SK-N-SH treated with all-trans-retinoic acid at 6 μM for 48 hours (cell line): ENCODE measurements around the gene PCBP3.

Source experiments
- ATAC-seq: fragments of 200-7000 bp; cut with Tn5 transposase; 3 replicates; pipeline ENCODE4 v1.9.1; 2020; ENCODE audit warnings: mild to moderate bottlenecking, moderate library complexity
- CREB5 ChIP-seq: fragments of 250-450 bp; sonication (Bioruptor Pico); IDR thresholded peaks from 2 replicates; pipeline ENCODE4 v1.5.1; 2020; ENCODE audit warnings: low read depth, mild to moderate bottlenecking, moderate library complexity
- CSRNP3 ChIP-seq: fragments of 250-450 bp; sonication (Bioruptor Pico); IDR thresholded peaks from 2 replicates; pipeline ENCODE4 v1.5.1; 2021; ENCODE audit warnings: mild to moderate bottlenecking, moderate library complexity
- ESRRG ChIP-seq: fragments of 250-450 bp; sonication (Bioruptor Pico); IDR thresholded peaks from 2 replicates; pipeline ENCODE4 v1.6.1; 2021; ENCODE audit warnings: mild to moderate bottlenecking
- GLIS3 ChIP-seq: fragments of 250-450 bp; sonication (Bioruptor Pico); IDR thresholded peaks from 2 replicates; pipeline ENCODE4 v1.5.0; 2020; ENCODE audit warnings: mild to moderate bottlenecking, moderate library complexity
- ISL1 ChIP-seq: fragments of 250-450 bp; sonication (Bioruptor Pico); IDR thresholded peaks from 2 replicates; pipeline ENCODE4 v2.1.2; 2022; ENCODE audit warnings: mild to moderate bottlenecking, moderate library complexity
- OSR1 ChIP-seq: fragments of 250-450 bp; sonication (Bioruptor Pico); IDR thresholded peaks from 2 replicates; pipeline ENCODE4 v1.8.0; 2022; ENCODE audit warnings: moderate library complexity, mild to moderate bottlenecking, inconsistent platforms
- PATZ1 ChIP-seq: fragments of 250-450 bp; sonication (Bioruptor Pico); IDR thresholded peaks from 2 replicates; pipeline ENCODE4 v1.8.0; 2020; ENCODE audit warnings: mild to moderate bottlenecking, moderate library complexity, borderline replicate concordance
- PPARA ChIP-seq: fragments of 250-450 bp; sonication (Bioruptor Pico); IDR thresholded peaks from 2 replicates; pipeline ENCODE4 v1.5.0; 2020; ENCODE audit warnings: mild to moderate bottlenecking, borderline replicate concordance
- RARB ChIP-seq: fragments of 250-450 bp; sonication (Bioruptor Pico); IDR thresholded peaks from 2 replicates; pipeline ENCODE4 v1.8.0; 2021; ENCODE audit warnings: mild to moderate bottlenecking, moderate library complexity
- SNAI2 ChIP-seq: fragments of 250-450 bp; sonication (Bioruptor Pico); IDR thresholded peaks from 2 replicates; pipeline ENCODE4 v1.5.0; 2020; ENCODE audit warnings: mild to moderate bottlenecking, moderate library complexity
- TCF4 ChIP-seq: fragments of 250-450 bp; sonication (Bioruptor Pico); IDR thresholded peaks from 2 replicates; pipeline ENCODE4 v1.8.0; 2021; ENCODE audit warnings: mild to moderate bottlenecking, moderate library complexity, borderline replicate concordance
- TOX ChIP-seq: fragments of 250-450 bp; sonication (Bioruptor Pico); IDR thresholded peaks from 2 replicates; pipeline ENCODE4 v1.8.0; 2021; ENCODE audit warnings: mild to moderate bottlenecking, moderate library complexity, borderline replicate concordance
- ZC3H10 ChIP-seq: fragments of 250-450 bp; sonication (Bioruptor Pico); IDR thresholded peaks from 2 replicates; pipeline ENCODE4 v1.5.1; 2021; ENCODE audit warnings: mild to moderate bottlenecking, moderate library complexity
- ZFP3 ChIP-seq: fragments of 250-450 bp; sonication (Bioruptor Pico); IDR thresholded peaks from 2 replicates; pipeline ENCODE4 v1.5.0; 2020; ENCODE audit warnings: mild to moderate bottlenecking, moderate library complexity
- ZNF565 ChIP-seq: fragments of 450-650 bp; formaldehyde crosslinking; conservative IDR thresholded peaks from 2 replicates; pipeline ENCODE4 v1.5.0; 2020; ENCODE audit warnings: low read depth, mild to moderate bottlenecking, moderate library complexity
- ZNF70 ChIP-seq: fragments of 450-650 bp; formaldehyde crosslinking; IDR thresholded peaks from 2 replicates; pipeline ENCODE4 v1.5.0; 2020; ENCODE audit warnings: mild to moderate bottlenecking, moderate library complexity
- ZNF8 ChIP-seq: fragments of 450-650 bp; formaldehyde crosslinking; IDR thresholded peaks from 2 replicates; pipeline ENCODE4 v1.5.0; 2020; ENCODE audit warnings: mild to moderate bottlenecking, moderate library complexity
- TF ChIP-seq, protein P1 (sequence below): fragments of 250-450 bp; sonication (Bioruptor Pico); IDR thresholded peaks from 2 replicates; pipeline ENCODE4 v1.5.0; 2020; ENCODE audit warnings: mild to moderate bottlenecking, moderate library complexity
- TF ChIP-seq, protein P2 (sequence below): fragments of 250-450 bp; sonication (Bioruptor Pico); IDR thresholded peaks from 2 replicates; pipeline ENCODE4 v1.8.0; 2021; ENCODE audit warnings: low read depth, mild to moderate bottlenecking, moderate library complexity, borderline replicate concordance

The PCBP3 gene

GRCh38 chr21:45827881-45828579, 184.5 kb downstream of the PCBP3 start (continued):
- TF ChIP-seq PATZ1 (CRISPR knock-in tag): no peak
- TF ChIP-seq SNAI2 (CRISPR knock-in tag): no peak
- TF ChIP-seq, all 23 proteins: peak for 0

DNA sequence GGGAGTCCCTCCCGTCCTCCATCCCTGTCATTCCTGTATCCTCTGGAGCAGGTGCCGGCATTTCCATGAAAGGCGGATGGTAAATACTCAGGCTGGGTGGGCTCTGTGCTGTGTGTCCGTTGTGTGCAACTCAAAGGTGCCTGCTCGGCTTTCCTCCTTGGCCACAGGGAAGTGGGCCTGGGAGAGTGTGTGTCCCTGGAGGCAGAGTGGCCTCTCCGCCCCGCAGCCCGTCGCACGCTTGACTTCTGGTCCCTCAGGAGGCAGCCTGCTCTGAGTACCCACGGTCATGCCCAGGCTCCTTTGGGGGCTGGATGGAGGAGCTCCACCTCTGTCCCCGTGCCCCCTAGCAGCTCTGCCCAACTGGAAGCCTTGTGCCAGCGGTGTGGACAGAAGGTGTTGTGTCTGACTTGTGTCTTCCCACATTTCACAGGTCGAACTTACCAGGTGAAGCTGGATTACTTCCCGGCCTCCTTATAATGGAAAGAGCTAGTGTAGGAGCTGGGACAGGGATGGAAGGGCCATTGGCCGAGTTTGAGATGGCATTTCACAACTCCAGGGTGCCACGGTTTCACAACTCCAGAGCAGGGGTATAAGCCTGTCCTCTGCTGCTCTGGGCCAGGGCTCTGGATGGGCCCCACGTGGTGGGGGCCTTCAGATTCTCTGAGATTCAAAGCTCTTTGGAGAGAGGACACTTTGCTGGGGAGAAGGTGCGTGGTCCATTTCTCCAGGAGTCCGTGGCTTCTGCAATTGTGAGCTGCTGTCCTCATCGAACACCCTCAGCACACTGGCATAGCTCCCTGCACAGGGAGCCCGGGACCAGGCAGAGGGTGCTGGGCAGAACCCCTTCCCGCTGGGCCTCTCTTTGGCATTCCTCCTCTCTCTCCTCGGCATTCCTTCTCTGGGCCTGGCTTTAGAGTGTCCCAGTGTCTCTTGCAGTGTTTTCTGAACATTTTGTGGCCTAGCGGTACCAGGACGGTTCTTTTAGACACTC, 185.3 kb downstream of the PCBP3 start:
- no peak for ATAC-seq

DNA sequence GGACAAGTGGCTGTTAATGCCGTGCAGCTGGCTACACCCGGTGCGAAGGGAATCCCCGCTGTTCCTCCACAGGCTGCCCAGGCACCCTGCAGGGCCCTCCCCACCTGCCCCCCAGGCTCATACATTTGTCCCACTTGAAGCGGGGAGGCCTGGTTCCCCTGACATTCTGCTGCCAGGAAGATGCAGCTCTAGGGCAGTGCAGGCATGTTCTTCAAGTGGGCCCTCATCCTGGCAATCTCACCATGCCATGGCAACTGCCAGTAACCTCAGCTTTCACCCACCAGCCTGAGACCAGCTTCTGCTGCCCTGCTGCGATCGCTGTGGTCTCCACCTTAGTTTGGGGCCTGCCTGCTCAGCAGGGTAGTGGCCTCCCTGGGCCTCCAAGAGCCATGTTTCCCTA, 186.1 kb downstream of the PCBP3 start:
- TF ChIP-seq CREB5 (CRISPR knock-in tag) (no peak), ISL1 (CRISPR knock-in tag) (no peak), ZNF70 (no peak), ESRRG (CRISPR knock-in tag) (no peak), PPARA (no peak), GLIS3 (CRISPR knock-in tag) (no peak), TCF4 (CRISPR knock-in tag) (no peak), PATZ1 (CRISPR knock-in tag) (no peak), RARB (no peak), ZNF8 (no peak), ZC3H10 (CRISPR knock-in tag) (no peak), TOX (CRISPR knock-in tag) (no peak)
- TF ChIP-seq, protein P1, sequence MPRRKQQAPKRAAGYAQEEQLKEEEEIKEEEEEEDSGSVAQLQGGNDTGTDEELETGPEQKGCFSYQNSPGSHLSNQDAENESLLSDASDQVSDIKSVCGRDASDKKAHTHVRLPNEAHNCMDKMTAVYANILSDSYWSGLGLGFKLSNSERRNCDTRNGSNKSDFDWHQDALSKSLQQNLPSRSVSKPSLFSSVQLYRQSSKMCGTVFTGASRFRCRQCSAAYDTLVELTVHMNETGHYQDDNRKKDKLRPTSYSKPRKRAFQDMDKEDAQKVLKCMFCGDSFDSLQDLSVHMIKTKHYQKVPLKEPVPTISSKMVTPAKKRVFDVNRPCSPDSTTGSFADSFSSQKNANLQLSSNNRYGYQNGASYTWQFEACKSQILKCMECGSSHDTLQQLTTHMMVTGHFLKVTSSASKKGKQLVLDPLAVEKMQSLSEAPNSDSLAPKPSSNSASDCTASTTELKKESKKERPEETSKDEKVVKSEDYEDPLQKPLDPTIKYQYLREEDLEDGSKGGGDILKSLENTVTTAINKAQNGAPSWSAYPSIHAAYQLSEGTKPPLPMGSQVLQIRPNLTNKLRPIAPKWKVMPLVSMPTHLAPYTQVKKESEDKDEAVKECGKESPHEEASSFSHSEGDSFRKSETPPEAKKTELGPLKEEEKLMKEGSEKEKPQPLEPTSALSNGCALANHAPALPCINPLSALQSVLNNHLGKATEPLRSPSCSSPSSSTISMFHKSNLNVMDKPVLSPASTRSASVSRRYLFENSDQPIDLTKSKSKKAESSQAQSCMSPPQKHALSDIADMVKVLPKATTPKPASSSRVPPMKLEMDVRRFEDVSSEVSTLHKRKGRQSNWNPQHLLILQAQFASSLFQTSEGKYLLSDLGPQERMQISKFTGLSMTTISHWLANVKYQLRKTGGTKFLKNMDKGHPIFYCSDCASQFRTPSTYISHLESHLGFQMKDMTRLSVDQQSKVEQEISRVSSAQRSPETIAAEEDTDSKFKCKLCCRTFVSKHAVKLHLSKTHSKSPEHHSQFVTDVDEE (CRISPR knock-in tag): no peak
- TF ChIP-seq, protein P2, sequence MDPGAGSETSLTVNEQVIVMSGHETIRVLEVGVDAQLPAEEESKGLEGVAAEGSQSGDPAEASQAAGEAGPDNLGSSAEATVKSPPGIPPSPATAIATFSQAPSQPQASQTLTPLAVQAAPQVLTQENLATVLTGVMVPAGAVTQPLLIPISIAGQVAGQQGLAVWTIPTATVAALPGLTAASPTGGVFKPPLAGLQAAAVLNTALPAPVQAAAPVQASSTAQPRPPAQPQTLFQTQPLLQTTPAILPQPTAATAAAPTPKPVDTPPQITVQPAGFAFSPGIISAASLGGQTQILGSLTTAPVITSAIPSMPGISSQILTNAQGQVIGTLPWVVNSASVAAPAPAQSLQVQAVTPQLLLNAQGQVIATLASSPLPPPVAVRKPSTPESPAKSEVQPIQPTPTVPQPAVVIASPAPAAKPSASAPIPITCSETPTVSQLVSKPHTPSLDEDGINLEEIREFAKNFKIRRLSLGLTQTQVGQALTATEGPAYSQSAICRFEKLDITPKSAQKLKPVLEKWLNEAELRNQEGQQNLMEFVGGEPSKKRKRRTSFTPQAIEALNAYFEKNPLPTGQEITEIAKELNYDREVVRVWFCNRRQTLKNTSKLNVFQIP (CRISPR knock-in tag): no peak
- ATAC-seq: no peak

More for the DNA sequence above, 185.3 kb downstream of the PCBP3 start:
- TF ChIP-seq OSR1 (no peak), SNAI2 (CRISPR knock-in tag) (no peak), CSRNP3 (CRISPR knock-in tag) (no peak), ZNF70 (no peak), ZNF565 (CRISPR knock-in tag) (no peak), ZC3H10 (CRISPR knock-in tag) (no peak), ZFP3 (no peak)
